Thyroid gland (tissue), 4 donors: ENCODE measurements around the gene BRIP1.
A peak's percentile ranks its signal among the peaks of the same experiment; 100 is the strongest.

Experiments
- CTCF ChIP-seq, 6 experiments: fragments of 200-600 bp in 3 of 6; fragments of 450-650 bp in 3 of 6; sonication (generic) in 3 of 6; IDR thresholded peaks; one replicate each; pipeline ENCODE4 v1.5.1; 2016 to 2019; ENCODE audit warnings: antibody characterized with exemption in 6 of 6, mild to moderate bottlenecking in 2 of 6, inconsistent platforms in 1 of 6, moderate library complexity in 1 of 6
- POLR2A ChIP-seq, 2 donors: fragments of 450-650 bp; IDR thresholded peaks; one replicate each; pipeline ENCODE4 v1.6.1; 2017; ENCODE audit warnings: antibody characterized with exemption in 2 of 2, mild to moderate bottlenecking in 2 of 2, moderate library complexity in 1 of 2

GRCh38 chr17:61837175-61838051 is 25.9 kb downstream of the BRIP1 start:
- TF ChIP-seq POLR2A (IDR thresholded peaks at IDR 0.05) (no peak), CTCF (IDR thresholded peaks at IDR 0.05) (peak; percentile 16 to 72 (median 58))
